Measurements from ENCODE around the gene TOPBP1. TPM values are rescaled to one million over a fixed set of nuclear protein-coding genes. Genes with fewer than 3 reads are reported as not detected.

TOPBP1 gene
- total RNA-seq, 1 donor from 2014 or later, result 33.9 TPM

DNA sequence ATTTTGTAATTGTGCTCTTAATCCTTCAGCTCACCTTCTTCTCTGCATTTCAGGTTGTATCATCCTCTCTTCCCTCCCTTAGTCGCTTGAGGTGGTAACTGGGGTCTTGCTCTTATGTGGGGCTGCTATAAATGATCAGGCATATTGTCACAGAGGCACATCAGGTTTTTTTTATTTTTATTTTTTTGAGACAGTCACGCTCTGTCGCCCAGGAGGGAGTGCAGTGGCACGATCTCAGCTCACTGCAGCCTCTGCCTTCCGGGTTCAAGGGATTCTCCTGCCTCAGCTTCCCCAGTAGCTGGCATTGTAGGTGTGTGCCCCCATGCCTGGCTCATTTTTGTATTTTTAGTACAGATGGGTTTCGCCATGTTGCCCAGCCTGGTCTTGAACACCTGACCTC, 78.3 kb downstream of the TOPBP1 start:
- no peak overlapping the region for H3K4me3 ChIP-seq (ENCODE audit: low read depth, low read length)
- TF ChIP-seq CTCF (conservative IDR thresholded peaks at IDR 0.05; ENCODE audit: low read depth, low read length), result no peak
- DNase-seq (ENCODE audit: low read depth), result no peak

DNA sequence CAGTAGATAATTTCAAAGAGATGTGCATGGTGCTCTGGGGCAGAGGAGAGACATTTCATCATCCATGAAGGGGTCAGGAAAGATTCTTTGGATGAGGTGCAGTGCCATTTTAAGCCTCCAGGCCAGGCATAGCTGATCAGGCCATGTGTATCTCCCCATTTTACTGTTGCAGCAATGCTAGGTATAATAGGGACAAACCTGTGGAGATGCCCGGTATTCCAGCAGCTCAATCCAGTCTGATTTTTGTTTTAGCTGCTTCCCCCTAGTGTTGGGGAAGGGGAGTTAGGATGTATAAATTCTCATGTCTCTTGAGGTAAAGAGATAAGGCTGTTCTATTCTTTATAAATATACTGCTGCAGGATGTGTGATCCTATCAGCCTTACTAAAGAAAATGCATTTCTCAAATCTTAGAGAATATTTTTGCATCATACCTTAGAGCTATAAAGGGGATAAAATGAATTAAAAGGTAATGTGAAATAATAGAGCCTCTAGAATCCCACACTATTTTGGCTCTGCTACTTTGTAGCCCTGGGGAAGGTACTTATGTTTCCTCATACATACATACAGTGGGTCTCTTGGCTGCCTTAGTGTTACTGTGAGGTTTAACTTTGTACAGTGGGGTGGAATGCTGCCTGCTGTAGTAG, 83.1 kb downstream of the TOPBP1 start:
- peak; percentile 69 for TF ChIP-seq CTCF (conservative IDR thresholded peaks at IDR 0.05; ENCODE audit: low read depth, low read length)
- DNase-seq (ENCODE audit: low read depth), result no peak
- peak overlapping the region; percentile 7 for H3K4me3 ChIP-seq (ENCODE audit: low read depth, low read length)

DNA sequence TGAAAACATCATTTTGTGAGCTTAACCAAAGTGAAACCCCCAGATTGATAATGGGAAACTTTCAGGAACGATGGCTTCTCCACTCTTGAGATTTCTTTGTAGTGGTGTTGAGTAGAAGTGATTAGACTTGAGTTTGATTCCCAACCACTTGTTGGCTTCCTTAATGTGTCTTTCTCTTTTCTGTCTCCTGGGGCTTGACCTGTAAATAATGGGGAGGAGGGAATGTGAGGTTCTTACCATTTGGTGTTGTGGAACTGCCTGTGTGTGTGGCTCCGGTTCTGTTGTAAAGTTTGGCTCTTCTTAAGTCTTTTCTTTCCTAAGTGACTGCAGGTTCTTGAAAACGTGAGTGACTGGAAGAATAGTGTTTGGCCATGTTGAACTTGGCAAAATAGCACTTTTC, 85.6 kb downstream of the TOPBP1 start:
- no peak for DNase-seq (ENCODE audit: low read depth)
- H3K4me3 ChIP-seq (ENCODE audit: low read depth, low read length), result peak overlapping the region; percentile 67
- TF ChIP-seq CTCF (conservative IDR thresholded peaks at IDR 0.05; ENCODE audit: low read depth, low read length), result no peak

DNA sequence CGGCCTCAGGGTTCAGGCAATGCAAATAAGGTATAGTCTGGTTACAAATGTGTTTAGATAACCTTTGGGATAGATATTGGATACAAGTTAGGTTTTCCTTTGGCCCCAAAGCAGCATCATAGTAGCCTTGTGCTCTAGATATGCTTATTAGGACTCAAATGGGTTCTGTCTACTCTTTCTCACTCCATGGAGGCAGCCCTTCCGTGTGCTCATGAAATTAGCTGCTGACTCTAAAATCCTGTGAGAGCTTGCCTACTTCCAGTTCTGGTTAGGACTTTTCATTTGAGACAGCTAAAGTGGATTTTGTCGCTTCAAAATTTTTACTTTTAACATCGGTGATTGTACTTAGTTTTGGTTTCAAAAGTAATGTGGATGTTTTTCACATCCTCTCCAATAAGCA, 86.7 kb downstream of the TOPBP1 start:
- no peak for DNase-seq (ENCODE audit: low read depth)

DNA sequence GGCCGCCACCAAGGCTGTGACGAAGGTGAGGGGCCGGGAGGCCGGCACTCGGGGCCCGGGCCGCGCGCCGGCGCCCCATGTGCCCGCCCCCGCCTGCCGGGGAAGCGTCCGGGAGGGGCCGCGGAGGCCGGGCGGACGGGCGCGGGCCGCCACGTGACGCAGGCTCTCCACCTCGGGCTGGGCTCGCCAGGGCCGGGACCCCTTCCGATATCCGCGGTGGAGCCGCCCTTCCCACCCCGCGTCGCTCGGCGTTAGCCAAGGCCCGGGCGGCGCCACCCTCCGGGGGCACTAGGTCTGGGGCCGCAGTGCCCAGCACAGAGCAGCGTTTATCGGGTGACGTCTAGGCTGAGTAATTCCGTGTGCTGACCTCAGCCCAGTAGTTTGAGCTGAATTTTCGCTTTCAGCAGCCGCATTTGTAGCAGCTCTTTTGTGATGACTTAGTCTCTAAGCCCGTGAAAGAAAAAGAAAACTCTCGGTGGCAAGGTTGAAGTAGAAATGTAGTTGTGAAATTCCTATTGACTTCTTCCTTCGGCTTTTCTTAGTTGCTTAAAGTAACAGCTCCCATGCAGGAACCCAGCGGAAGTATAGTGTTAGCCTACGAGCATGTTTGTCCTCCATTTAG, 87.4 kb downstream of the TOPBP1 start:
- DNase-seq (ENCODE audit: low read depth), result no peak
- peak; percentile 21 for TF ChIP-seq CTCF (conservative IDR thresholded peaks at IDR 0.05; ENCODE audit: low read depth, low read length)
- peak overlapping the region; percentile 67 for H3K4me3 ChIP-seq (ENCODE audit: low read depth, low read length)

More for the DNA sequence above, 86.7 kb downstream of the TOPBP1 start:
- H3K4me3 ChIP-seq (ENCODE audit: low read depth, low read length), result peak overlapping the region; percentile 67
- no peak for TF ChIP-seq CTCF (conservative IDR thresholded peaks at IDR 0.05; ENCODE audit: low read depth, low read length)

DNA sequence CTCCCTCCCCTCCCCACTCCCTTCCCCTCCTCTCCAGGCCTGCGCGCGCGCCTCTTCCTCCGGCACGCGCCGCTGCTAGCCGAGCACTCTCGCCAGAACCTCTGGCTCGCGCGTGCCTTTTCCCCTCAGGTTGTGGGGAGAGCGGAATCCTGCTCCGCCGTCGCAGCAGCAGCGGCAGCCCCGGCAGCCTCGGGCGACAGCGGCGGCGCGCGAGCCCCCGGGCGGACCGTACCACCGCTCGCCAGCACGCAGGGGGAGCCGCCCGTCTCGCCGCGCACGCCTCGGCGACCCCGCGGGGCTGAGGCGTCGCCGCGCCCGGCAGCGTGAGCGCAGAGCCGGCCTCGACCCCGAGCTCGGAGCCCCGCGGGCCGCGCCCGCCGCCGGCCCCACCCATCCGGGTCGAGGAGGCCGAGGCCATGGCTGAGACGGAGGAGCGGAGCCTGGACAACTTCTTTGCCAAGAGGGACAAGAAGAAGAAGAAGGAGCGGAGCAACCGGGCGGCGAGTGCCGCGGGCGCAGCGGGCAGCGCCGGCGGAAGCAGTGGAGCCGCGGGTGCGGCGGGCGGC, 88.0 kb downstream of the TOPBP1 start, which contains the start of gene CDV3:
Gene CDV3, plus strand, starts transcription at position 58 of the 566 bp plus-strand sequence. Its CDS starts 359 bp downstream, at position 417.
- H3K4me3 ChIP-seq (ENCODE audit: low read depth, low read length), result peak within 1 kb of the TSS; percentile 67
- no peak for TF ChIP-seq CTCF (conservative IDR thresholded peaks at IDR 0.05; ENCODE audit: low read depth, low read length)
- no peak for DNase-seq (ENCODE audit: low read depth)
